ENCODE measurements around the gene TCN2. TPM values are rescaled to one million over a fixed set of nuclear protein-coding genes. Genes with fewer than 3 reads are reported as not detected.

Gene TCN2
- total RNA-seq, 1 experiment from 2014 or later, result 7.3 TPM

GRCh38 chr22:30569674-30570202, 37.2 kb upstream of the TCN2 start:
- no peak overlapping the region for H3K27ac ChIP-seq (ENCODE audit: low read depth, low read length, poor library complexity, severe bottlenecking)
- ChIA-PET CTCF (no interaction called here), POLR2A (ENCODE audit: low non-redundant PET) (no interaction called here)
- no peak for DNase-seq (ENCODE audit: low spot score)
- intact Hi-C loops (cut with micrococcal nuclease; ENCODE audit: unreplicated experiment), result no loop called here
- H3K27me3 ChIP-seq (replicated peaks; ENCODE audit: insufficient read depth, low read depth, low read length, poor library complexity), result no peaks in the 10 kb centered on the region
- BruUV-seq (replicated peaks), result no TSS peak
- no peaks in the 10 kb centered on the region for H3K9me3 ChIP-seq (ENCODE audit: low read depth, low read length, poor library complexity, severe bottlenecking)
- H3K4me1 ChIP-seq (ENCODE audit: insufficient read depth, low read length, poor library complexity, severe bottlenecking), result no peaks in the 10 kb centered on the region
- H3K36me3 ChIP-seq (ENCODE audit: insufficient read depth, low read length, poor library complexity, severe bottlenecking), result no peaks in the 10 kb centered on the region
- H3K4me3 ChIP-seq (ENCODE audit: low read depth, low read length, poor library complexity, severe bottlenecking), result no peak overlapping the region
- TF ChIP-seq, protein P1, sequence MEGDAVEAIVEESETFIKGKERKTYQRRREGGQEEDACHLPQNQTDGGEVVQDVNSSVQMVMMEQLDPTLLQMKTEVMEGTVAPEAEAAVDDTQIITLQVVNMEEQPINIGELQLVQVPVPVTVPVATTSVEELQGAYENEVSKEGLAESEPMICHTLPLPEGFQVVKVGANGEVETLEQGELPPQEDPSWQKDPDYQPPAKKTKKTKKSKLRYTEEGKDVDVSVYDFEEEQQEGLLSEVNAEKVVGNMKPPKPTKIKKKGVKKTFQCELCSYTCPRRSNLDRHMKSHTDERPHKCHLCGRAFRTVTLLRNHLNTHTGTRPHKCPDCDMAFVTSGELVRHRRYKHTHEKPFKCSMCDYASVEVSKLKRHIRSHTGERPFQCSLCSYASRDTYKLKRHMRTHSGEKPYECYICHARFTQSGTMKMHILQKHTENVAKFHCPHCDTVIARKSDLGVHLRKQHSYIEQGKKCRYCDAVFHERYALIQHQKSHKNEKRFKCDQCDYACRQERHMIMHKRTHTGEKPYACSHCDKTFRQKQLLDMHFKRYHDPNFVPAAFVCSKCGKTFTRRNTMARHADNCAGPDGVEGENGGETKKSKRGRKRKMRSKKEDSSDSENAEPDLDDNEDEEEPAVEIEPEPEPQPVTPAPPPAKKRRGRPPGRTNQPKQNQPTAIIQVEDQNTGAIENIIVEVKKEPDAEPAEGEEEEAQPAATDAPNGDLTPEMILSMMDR (conservative IDR thresholded peaks at IDR 0.05; ENCODE audit: low read depth, low read length), result no peak
- no peak for TF ChIP-seq EZH2 (IDR thresholded peaks at IDR 0.05; ENCODE audit: borderline replicate concordance, low read depth, low read length, poor library complexity, severe bottlenecking)

- intact Hi-C loops (cut with micrococcal nuclease; ENCODE audit: unreplicated experiment), result no loop called here
- Histone ChIP-seq H3K27ac (ENCODE audit: low read depth, low read length, poor library complexity, severe bottlenecking) (no peak overlapping the region), H3K36me3 (ENCODE audit: insufficient read depth, low read length, poor library complexity, severe bottlenecking) (peaks cover 14% of the 10 kb centered on the region), H3K9me3 (ENCODE audit: low read depth, low read length, poor library complexity, severe bottlenecking) (no peaks in the 10 kb centered on the region), H3K27me3 (replicated peaks; ENCODE audit: insufficient read depth, low read depth, low read length, poor library complexity) (no peaks in the 10 kb centered on the region), H3K4me1 (ENCODE audit: insufficient read depth, low read length, poor library complexity, severe bottlenecking) (no peaks in the 10 kb centered on the region), H3K4me3 (ENCODE audit: low read depth, low read length, poor library complexity, severe bottlenecking) (no peak overlapping the region)
- POLR2A ChIA-PET (ENCODE audit: low non-redundant PET), result no interaction called here
- TF ChIP-seq, protein P1 (conservative IDR thresholded peaks at IDR 0.05; ENCODE audit: low read depth, low read length), result no peak
- no peak for TF ChIP-seq EZH2 (IDR thresholded peaks at IDR 0.05; ENCODE audit: borderline replicate concordance, low read depth, low read length, poor library complexity, severe bottlenecking)
- no peak for DNase-seq (ENCODE audit: low spot score)
- CTCF ChIA-PET, result no interaction called here
- BruUV-seq (replicated peaks), result no TSS peak
Observed at GRCh38 chr22:30572210-30572609, 34.8 kb upstream of the TCN2 start.

DNA sequence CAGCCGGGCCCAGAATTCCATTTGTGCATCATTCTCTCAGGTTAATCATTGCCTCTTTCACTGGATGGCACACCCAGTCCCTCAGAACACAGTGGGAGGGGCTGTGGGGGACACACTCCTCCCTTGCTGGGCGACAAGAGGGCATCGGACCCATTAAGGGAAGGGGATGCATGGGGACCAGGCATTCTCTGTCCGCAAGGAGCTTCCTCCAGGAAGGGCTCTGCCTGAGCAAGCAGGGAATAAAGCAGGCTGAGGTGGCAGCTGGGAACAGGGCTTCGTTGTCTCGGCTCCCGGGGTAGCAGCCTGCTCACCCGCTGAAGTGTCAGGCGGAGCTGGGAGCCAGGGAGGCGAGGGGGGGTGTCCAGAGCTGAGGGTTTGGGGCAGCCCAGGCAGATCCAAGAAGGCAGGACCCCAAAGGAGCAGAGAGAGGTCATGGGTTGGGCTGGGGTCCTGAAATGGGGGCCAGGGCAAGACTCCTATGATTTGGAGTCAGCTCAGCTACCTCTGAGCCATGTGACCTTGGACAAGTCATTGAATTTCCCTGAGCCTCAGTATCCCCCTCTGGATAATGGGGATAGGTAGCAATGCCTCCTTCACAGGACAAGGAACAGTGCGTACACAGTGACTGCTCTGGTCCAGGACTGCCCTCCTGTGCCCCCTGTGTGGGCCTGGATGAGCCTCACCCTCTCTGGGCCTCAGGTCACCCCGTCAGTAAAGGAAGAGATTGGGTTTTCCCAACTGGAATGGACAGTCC, 34.0 kb upstream of the TCN2 start:
- H3K27ac ChIP-seq (ENCODE audit: low read depth, low read length, poor library complexity, severe bottlenecking), result no peak overlapping the region
- no peaks in the 10 kb centered on the region for H3K27me3 ChIP-seq (replicated peaks; ENCODE audit: insufficient read depth, low read depth, low read length, poor library complexity)
- POLR2A ChIA-PET (ENCODE audit: low non-redundant PET), result no interaction called here
- peaks cover 19% of the 10 kb centered on the region for H3K36me3 ChIP-seq (ENCODE audit: insufficient read depth, low read length, poor library complexity, severe bottlenecking)
- no peaks in the 10 kb centered on the region for H3K4me1 ChIP-seq (ENCODE audit: insufficient read depth, low read length, poor library complexity, severe bottlenecking)
- no TSS peak for BruUV-seq (replicated peaks)
- no peak for DNase-seq (ENCODE audit: low spot score)
- no peaks in the 10 kb centered on the region for H3K9me3 ChIP-seq (ENCODE audit: low read depth, low read length, poor library complexity, severe bottlenecking)
- H3K4me3 ChIP-seq (ENCODE audit: low read depth, low read length, poor library complexity, severe bottlenecking), result no peak overlapping the region
- intact Hi-C loops (cut with micrococcal nuclease; ENCODE audit: unreplicated experiment), result no loop called here
- CTCF ChIA-PET, result no interaction called here
- TF ChIP-seq EZH2 (IDR thresholded peaks at IDR 0.05; ENCODE audit: borderline replicate concordance, low read depth, low read length, poor library complexity, severe bottlenecking), result no peak
- TF ChIP-seq, protein P1 (conservative IDR thresholded peaks at IDR 0.05; ENCODE audit: low read depth, low read length), result no peak

Measured in A673 (cell line).